Esophagus muscularis mucosa (tissue), 3 donors: ENCODE data around the gene TNRC6A.

Experiments
- POLR2A ChIP-seq: fragments of 450-650 bp; IDR thresholded peaks from one replicate; pipeline ENCODE4 v1.6.1; 2017; ENCODE audit warnings: antibody characterized with exemption, moderate library complexity, mild to moderate bottlenecking, low read depth
- POLR2AphosphoS5 ChIP-seq, 2 donors: sonication (generic); formaldehyde crosslinking; IDR thresholded peaks; one replicate each; pipeline ENCODE4 v1.6.1; 2017; ENCODE audit warnings: antibody characterized with exemption in 2 of 2
- TF ChIP-seq, protein P1 (sequence below), 3 experiments: fragments of 200-600 bp in 2 of 3; fragments of 450-650 bp in 1 of 3; sonication (generic) in 2 of 3; IDR thresholded peaks; one replicate each; pipeline ENCODE4 v1.5.1; 2017 to 2019; ENCODE audit warnings: antibody characterized with exemption in 3 of 3, mild to moderate bottlenecking in 2 of 3, moderate library complexity in 1 of 3

DNA sequence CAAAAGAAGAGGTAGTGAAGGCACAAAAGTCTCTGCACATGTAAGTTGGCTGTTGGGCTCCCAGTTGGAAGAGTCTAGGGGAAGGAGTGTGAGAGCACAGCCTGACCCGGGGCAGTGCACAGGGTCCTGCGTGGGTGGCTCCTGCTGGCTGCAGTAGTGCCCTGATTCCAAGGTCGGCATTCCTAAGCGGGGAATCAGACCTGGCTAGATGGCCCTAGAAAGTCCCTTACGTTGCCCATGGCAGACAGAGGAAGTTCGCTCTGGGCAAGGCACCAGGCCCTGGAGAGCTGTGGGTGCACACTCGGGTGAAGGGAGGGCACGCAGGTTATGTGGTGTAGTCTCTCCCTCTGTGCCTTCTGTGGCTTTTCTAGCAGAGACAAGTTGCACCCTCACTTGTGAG is 93.5 kb downstream of the TNRC6A start:
- TF ChIP-seq, protein P1, sequence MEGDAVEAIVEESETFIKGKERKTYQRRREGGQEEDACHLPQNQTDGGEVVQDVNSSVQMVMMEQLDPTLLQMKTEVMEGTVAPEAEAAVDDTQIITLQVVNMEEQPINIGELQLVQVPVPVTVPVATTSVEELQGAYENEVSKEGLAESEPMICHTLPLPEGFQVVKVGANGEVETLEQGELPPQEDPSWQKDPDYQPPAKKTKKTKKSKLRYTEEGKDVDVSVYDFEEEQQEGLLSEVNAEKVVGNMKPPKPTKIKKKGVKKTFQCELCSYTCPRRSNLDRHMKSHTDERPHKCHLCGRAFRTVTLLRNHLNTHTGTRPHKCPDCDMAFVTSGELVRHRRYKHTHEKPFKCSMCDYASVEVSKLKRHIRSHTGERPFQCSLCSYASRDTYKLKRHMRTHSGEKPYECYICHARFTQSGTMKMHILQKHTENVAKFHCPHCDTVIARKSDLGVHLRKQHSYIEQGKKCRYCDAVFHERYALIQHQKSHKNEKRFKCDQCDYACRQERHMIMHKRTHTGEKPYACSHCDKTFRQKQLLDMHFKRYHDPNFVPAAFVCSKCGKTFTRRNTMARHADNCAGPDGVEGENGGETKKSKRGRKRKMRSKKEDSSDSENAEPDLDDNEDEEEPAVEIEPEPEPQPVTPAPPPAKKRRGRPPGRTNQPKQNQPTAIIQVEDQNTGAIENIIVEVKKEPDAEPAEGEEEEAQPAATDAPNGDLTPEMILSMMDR (IDR thresholded peaks at IDR 0.05), result no peak
- no peak for TF ChIP-seq POLR2A
- TF ChIP-seq POLR2AphosphoS5 (IDR thresholded peaks at IDR 0.05), result no peak
